Measurements from ENCODE around the gene PSMF1. TPM values are rescaled to one million over a fixed set of nuclear protein-coding genes. Genes with fewer than 3 reads are reported as not detected.

The PSMF1 gene
- total RNA-seq, 1 experiment from 2014 or later = 90.8 TPM

DNA sequence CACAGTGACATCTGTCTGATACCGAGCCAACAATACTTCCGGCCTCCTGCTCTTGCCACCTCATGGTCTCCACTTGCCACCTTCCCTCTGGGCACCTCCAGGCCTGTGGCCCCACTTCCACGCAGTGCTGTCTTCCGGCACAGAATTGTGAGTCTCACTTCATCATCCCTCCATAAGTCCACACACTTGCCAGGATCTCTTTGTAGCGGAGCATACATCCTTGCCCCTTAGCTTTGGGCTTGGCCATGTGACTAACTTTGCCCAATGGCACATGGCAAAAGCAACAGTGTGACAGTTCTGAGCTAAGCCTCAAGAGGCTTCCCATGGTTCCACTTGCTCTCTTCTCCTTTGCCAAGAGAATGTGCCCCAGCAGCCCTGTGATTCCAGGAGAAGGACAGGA, 80.3 kb downstream of the PSMF1 start:
- peaks cover 3% of the 10 kb centered on the region; the same call in 1 of the 2 replicates for H3K27me3 ChIP-seq (ENCODE audit: insufficient read depth, low read length)
- H3K23me2 ChIP-seq (ENCODE audit: insufficient read length, low read depth, low read length, poor library complexity, severe bottlenecking) = no peaks in the 10 kb centered on the region
- no peaks in the 10 kb centered on the region for H3K4me1 ChIP-seq (ENCODE audit: insufficient read depth, low read length)
- H3T11ph ChIP-seq (ENCODE audit: low read length) = no peak overlapping the region
- no peak overlapping the region for H3K14ac ChIP-seq (ENCODE audit: insufficient read depth, low read length)
- Mint-ChIP-seq H3K4me3 (no peak overlapping the region), H3K36me3 (ENCODE audit: insufficient read depth in 1 of 3, low read depth in 3 of 3) (no peaks in the 10 kb centered on the region), H3K4me1 (no peaks in the 10 kb centered on the region; a peak in 1 of 4 replicates), H3K27ac (no peak overlapping the region), H3K9me3 (peaks cover 0 to 3% of the 10 kb centered on the region in 2 experiments; a peak in 1 of 5 replicates), H3K27me3 (ENCODE audit: low read depth) (peaks cover 21% of the 10 kb centered on the region)
- TF ChIP-seq, protein P1, sequence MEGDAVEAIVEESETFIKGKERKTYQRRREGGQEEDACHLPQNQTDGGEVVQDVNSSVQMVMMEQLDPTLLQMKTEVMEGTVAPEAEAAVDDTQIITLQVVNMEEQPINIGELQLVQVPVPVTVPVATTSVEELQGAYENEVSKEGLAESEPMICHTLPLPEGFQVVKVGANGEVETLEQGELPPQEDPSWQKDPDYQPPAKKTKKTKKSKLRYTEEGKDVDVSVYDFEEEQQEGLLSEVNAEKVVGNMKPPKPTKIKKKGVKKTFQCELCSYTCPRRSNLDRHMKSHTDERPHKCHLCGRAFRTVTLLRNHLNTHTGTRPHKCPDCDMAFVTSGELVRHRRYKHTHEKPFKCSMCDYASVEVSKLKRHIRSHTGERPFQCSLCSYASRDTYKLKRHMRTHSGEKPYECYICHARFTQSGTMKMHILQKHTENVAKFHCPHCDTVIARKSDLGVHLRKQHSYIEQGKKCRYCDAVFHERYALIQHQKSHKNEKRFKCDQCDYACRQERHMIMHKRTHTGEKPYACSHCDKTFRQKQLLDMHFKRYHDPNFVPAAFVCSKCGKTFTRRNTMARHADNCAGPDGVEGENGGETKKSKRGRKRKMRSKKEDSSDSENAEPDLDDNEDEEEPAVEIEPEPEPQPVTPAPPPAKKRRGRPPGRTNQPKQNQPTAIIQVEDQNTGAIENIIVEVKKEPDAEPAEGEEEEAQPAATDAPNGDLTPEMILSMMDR (conservative IDR thresholded peaks at IDR 0.05) = no peak
- no peaks in the 10 kb centered on the region for H3K79me1 ChIP-seq (ENCODE audit: insufficient read depth, low read depth, low read length, poor library complexity, severe bottlenecking)
- H3K23ac ChIP-seq (ENCODE audit: insufficient read length, low read depth, low read length) = no peak overlapping the region
- no peak overlapping the region for H2BK5ac ChIP-seq (ENCODE audit: insufficient read length, low read length)
- H3K79me2 ChIP-seq (ENCODE audit: insufficient read depth, low read length) = no peaks in the 10 kb centered on the region
- H2BK120ac ChIP-seq (ENCODE audit: low read depth, low read length, poor library complexity, severe bottlenecking) = no peak overlapping the region
- no peak overlapping the region for H2AK5ac ChIP-seq (ENCODE audit: insufficient read length, low read length)
- H2BK12ac ChIP-seq (ENCODE audit: insufficient read length, low read depth, low read length) = no peak overlapping the region
- no peak for DNase-seq
- H2BK15ac ChIP-seq (ENCODE audit: low read depth, low read length) = no peak overlapping the region
- no peaks in the 10 kb centered on the region for H4K20me1 ChIP-seq (ENCODE audit: control insufficient read depth, insufficient read depth, insufficient read length)
- H3K27ac ChIP-seq (ENCODE audit: insufficient read length, low read depth, low read length) = no peak overlapping the region
- no peaks in the 10 kb centered on the region for H3K9me3 ChIP-seq (ENCODE audit: control insufficient read depth, low read depth, low read length)
- no peak overlapping the region for H2BK20ac ChIP-seq (ENCODE audit: low read depth, low read length, poor library complexity, severe bottlenecking)
- no peak overlapping the region for H4K5ac ChIP-seq (ENCODE audit: insufficient read length, low read depth, low read length)
- no peak overlapping the region for H3K56ac ChIP-seq (ENCODE audit: insufficient read length, low read depth, low read length)
- H2AFZ ChIP-seq (ENCODE audit: low read length) = no peak overlapping the region
- H3K4ac ChIP-seq (ENCODE audit: low read depth, low read length) = no peak overlapping the region
- H4K91ac ChIP-seq (ENCODE audit: insufficient read length, low read depth, low read length) = no peak overlapping the region
- no peak overlapping the region for H3K9ac ChIP-seq (ENCODE audit: extremely low read depth, insufficient read length, low read length)
- no peak overlapping the region for H4K8ac ChIP-seq (replicated peaks; ENCODE audit: insufficient read length, low read depth, low read length)
- WGBS (ENCODE audit: extremely low coverage, insufficient read length, low lambda C conversion rate) = no CpG with 5 or more reads among the region's 5 CpGs
- no peak overlapping the region for H3K4me2 ChIP-seq (ENCODE audit: insufficient read depth, insufficient read length, low read length)
- no peak overlapping the region for H3K18ac ChIP-seq (ENCODE audit: insufficient read length, low read depth, low read length)
